Esophagus squamous epithelium (tissue), 5 donors: ENCODE measurements around the gene CES1. TPM values are rescaled to one million over a fixed set of nuclear protein-coding genes. Genes with fewer than 3 reads are reported as not detected.

Source experiments
- DNase-seq: peaks from one replicate; lab custom pipeline; 2025; lab: John Stamatoyannopoulos, UW
- H3K27ac ChIP-seq, 4 donors: fragments of 200-600 bp; sonication (generic); one replicate each; pipeline ENCODE4 v1.5.1; 2016 to 2019; ENCODE audit warnings: mild to moderate bottlenecking in 1 of 4
- H3K27me3 ChIP-seq, 4 donors: fragments of 200-600 bp; sonication (generic); 1 replicate in 3 of 4; 2 replicates in 1 of 4; pipeline versions ENCODE4 v1.5.1 to v1.6.0; 2017 to 2021; ENCODE audit warnings: antibody characterized with exemption in 1 of 4
- H3K36me3 ChIP-seq, 3 donors: fragments of 200-600 bp; sonication (generic); one replicate each; pipeline ENCODE4 v1.5.1; 2016 to 2019
- H3K4me1 ChIP-seq, 3 donors: fragments of 200-600 bp; sonication (generic); one replicate each; pipeline ENCODE4 v1.5.1; 2017 to 2019
- H3K4me3 ChIP-seq, 4 donors: fragments of 200-600 bp; sonication (generic); 1 replicate in 3 of 4; 2 replicates in 1 of 4; pipeline ENCODE4 v1.5.1; 2016 to 2019; ENCODE audit warnings: mild to moderate bottlenecking in 2 of 4, moderate library complexity in 1 of 4
- H3K9me3 ChIP-seq, 3 donors: fragments of 200-600 bp; sonication (generic); one replicate each; pipeline ENCODE4 v1.5.1; 2016 to 2019
- POLR2A ChIP-seq, 4 donors: fragments of 450-650 bp; IDR thresholded peaks; one replicate each; pipeline ENCODE4 v1.6.1; 2017; ENCODE audit warnings: antibody characterized with exemption in 4 of 4, mild to moderate bottlenecking in 4 of 4, moderate library complexity in 3 of 4
- WGBS, 2 donors: methylation state at CpG; one replicate each; pipeline ENCODE4 v1.1.5; 2018; 5-methylcytosine and 5-hydroxymethylcytosine counted together
- intact Hi-C: fragments of 100-400 bp; cut with DNase I; formaldehyde crosslinking; loops from one replicate; pipeline ENCODE4 v1.15.0; 2022
- total RNA-seq, 4 donors: library from RNA; depleted of rRNA; stranded (reverse); fragments of >200 nt; gene quantifications; one replicate each; pipeline ENCODE4 v1.1.0, GENCODE V29; 2016
- TF ChIP-seq, protein P1 (sequence below), 6 experiments: fragments of 450-650 bp in 4 of 6; fragments of 200-600 bp in 2 of 6; sonication (generic) in 2 of 6; IDR thresholded peaks; one replicate each; pipeline ENCODE4 v1.5.1; 2016 to 2019; ENCODE audit warnings: antibody characterized with exemption in 6 of 6, mild to moderate bottlenecking in 4 of 6, moderate library complexity in 4 of 6
- donor health status: DM: yes; HTN: yes; CAD: no.

Gene CES1
- total RNA-seq, result 100 to 1,000 TPM in 1 of 4 donors, 10 to 100 TPM in 1, 1 to 10 TPM in 1, under 1 TPM in 1; 0.88 to 181 (median 6.7) TPM

DNA sequence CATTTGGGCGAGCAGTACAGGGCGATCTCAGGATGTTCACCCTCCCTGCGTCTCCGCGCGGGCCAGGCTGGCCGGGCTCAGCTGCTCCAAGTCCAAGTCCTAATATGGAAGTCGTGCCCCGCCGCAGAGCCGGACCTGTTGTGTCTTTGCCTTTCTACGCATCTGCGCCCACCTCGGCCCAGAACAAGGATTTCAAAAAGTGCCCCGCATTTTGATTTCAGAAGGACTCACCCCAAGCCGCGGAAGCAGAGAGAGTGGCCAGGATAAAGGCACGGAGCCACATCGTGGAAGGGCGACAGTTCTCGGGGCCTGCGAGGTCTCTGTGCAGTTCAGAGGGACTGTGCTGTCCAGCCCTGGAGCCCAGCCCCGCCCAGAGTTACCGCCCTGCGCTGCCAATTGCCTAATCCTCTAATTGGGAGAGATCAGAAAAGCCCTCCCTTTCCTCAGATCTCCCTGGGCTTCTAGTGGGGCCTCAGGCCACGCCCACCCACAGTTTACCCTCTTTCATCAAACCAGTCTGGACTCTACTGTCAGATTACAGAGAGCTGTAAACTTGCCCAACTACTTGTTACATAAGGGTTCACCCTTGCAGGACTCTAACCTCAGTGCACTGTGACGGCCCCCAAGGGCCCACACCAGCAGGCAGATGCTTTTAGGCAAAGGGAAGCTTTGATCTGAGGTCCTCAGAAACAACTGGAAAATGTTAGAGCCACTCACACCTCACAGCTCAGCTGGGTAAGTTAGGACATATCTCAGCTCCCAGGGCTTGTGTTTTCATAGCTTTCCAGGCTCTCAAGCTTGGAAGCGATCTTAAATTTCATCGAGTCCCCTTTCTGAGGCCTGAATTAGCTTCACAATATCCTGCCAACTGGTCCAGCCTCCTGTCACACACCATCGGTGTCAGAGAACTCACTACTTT, at the start of gene CES1:
TSS of gene CES1 (minus strand) at position 324 of the 919 bp plus-strand sequence. CDS start at position 283, 41 bp downstream.
- 61 to 78% methylated on average over 7 to 18 of the region's 30 CpGs for WGBS, 2 donors
- TF ChIP-seq, protein P1, sequence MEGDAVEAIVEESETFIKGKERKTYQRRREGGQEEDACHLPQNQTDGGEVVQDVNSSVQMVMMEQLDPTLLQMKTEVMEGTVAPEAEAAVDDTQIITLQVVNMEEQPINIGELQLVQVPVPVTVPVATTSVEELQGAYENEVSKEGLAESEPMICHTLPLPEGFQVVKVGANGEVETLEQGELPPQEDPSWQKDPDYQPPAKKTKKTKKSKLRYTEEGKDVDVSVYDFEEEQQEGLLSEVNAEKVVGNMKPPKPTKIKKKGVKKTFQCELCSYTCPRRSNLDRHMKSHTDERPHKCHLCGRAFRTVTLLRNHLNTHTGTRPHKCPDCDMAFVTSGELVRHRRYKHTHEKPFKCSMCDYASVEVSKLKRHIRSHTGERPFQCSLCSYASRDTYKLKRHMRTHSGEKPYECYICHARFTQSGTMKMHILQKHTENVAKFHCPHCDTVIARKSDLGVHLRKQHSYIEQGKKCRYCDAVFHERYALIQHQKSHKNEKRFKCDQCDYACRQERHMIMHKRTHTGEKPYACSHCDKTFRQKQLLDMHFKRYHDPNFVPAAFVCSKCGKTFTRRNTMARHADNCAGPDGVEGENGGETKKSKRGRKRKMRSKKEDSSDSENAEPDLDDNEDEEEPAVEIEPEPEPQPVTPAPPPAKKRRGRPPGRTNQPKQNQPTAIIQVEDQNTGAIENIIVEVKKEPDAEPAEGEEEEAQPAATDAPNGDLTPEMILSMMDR (IDR thresholded peaks at IDR 0.05), result no peak
- TF ChIP-seq POLR2A (IDR thresholded peaks at IDR 0.05), result no peak
- H3K9me3 ChIP-seq, result no peaks in the 10 kb centered on the region
- intact Hi-C loops, result no loop called here
- H3K27me3 ChIP-seq, result peaks cover 0 to 17% (median 0%) of the 10 kb centered on the region in 4 donors
- H3K36me3 ChIP-seq, result no peaks in the 10 kb centered on the region
- peak within 1 kb of the TSS in 2 of 4 donors; percentile 44 to 58 for H3K27ac ChIP-seq
- no peak for DNase-seq
- peak within 1 kb of the TSS in 3 of 4 donors; percentile 6 to 33 (median 21) for H3K4me3 ChIP-seq
- peaks cover 5 to 27% (median 19%) of the 10 kb centered on the region in 3 donors for H3K4me1 ChIP-seq

DNA sequence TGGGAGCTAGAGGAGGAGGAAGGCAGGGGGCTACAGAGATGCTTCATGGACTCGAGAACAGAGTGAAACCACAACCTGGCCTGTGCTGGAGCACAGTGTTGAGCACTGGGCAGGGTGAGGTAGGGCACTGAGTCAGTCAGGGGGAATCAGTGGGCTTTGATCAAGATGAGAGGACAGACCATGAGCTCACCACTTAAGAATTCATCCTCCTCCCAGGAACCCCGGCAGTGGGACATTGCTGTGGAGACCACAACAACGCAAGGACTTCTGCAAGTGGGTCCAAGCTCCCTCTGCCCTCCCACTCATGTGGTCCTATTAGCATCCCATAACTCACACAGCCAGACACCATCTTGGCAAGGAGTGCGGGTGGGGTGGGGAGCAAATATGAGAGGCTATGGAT, 44.0 kb upstream of the CES1 start:
- H3K27ac ChIP-seq, result no peak overlapping the region
- WGBS, 2 donors, result 43 to 49% methylated on average over 3 to 4 of the region's 4 CpGs
- H3K4me1 ChIP-seq, result no peaks in the 10 kb centered on the region
- no peaks in the 10 kb centered on the region for H3K9me3 ChIP-seq
- H3K27me3 ChIP-seq, result peaks cover 0 to 20% (median 0%) of the 10 kb centered on the region in 4 donors
- H3K4me3 ChIP-seq, result no peak overlapping the region
- H3K36me3 ChIP-seq, result no peaks in the 10 kb centered on the region
- DNase-seq, result no peak
- TF ChIP-seq, protein P1 (IDR thresholded peaks at IDR 0.05), result no peak
- no peak for TF ChIP-seq POLR2A (IDR thresholded peaks at IDR 0.05)
- intact Hi-C loops, result no loop called here

DNA sequence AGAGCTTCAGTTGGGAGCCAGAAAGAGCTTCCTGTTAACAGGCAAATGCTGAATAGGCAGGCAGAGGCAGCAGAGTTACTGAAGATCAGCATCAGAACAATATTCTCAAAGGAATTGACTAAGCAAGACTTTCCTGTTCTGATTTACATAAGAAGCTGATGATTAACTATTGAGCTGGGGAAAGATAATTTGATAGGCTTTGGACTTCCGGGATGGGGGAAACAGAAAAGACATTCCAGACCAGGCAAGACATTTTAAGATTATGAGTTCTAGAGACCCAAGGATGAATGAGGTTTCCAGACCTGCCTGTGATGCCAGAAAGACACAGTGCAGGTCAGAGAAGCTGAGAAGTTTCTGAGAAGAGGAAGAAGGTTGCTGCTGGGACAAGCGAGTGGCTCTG, 42.4 kb upstream of the CES1 start, which contains the start of gene CES5A:
TSS of gene CES5A (minus strand) at position 101 of the 400 bp plus-strand sequence. CDS start 152 bp downstream, outside the sequence.
- peaks cover 0 to 19% (median 0%) of the 10 kb centered on the region in 4 donors for H3K27me3 ChIP-seq
- TF ChIP-seq, protein P1 (IDR thresholded peaks at IDR 0.05), result no peak
- no peak for TF ChIP-seq POLR2A (IDR thresholded peaks at IDR 0.05)
- 64% methylated on average over 1 to 2 of the region's 2 CpGs for WGBS, 2 donors

DNA sequence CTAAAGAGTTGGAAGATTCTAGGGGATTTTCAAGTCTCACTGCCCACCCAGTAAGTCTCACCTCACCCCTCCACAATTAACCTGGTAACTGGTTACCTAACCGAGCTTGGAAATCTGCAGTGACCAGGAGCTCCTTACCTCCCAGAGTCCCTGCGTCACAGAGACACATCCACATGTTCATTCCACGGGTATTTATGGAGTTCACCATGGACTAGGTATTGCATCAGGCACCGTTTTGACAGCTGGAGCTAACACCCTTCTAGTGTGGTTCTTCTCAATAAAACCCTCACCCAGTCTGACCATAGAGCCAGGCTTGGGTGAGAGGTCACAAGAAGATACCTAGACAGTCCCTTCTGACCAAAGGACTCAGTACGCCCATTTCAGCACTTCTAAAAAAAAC, 40.2 kb upstream of the CES1 start:
- no peaks in the 10 kb centered on the region for H3K4me1 ChIP-seq
- no peaks in the 10 kb centered on the region for H3K36me3 ChIP-seq
- H3K9me3 ChIP-seq, result no peaks in the 10 kb centered on the region
- no peak overlapping the region for H3K4me3 ChIP-seq
- no peak for DNase-seq
- TF ChIP-seq, protein P1 (IDR thresholded peaks at IDR 0.05), result no peak
- TF ChIP-seq POLR2A (IDR thresholded peaks at IDR 0.05), result no peak
- H3K27me3 ChIP-seq, result peaks cover 0 to 15% (median 0%) of the 10 kb centered on the region in 4 donors
- no peak overlapping the region for H3K27ac ChIP-seq
- intact Hi-C loops, result no loop called here
- 81 to 87% methylated on average over 4 to 5 of the region's 5 CpGs for WGBS, 2 donors

More for the DNA sequence above, 42.4 kb upstream of the CES1 start, which contains the start of gene CES5A:
- Histone ChIP-seq H3K36me3 (no peaks in the 10 kb centered on the region), H3K27ac (no peak within 1 kb of the TSS), H3K4me1 (no peaks in the 10 kb centered on the region), H3K4me3 (no peak within 1 kb of the TSS), H3K9me3 (no peaks in the 10 kb centered on the region)
- no peak for DNase-seq
- intact Hi-C loops, result no loop called here

DNA sequence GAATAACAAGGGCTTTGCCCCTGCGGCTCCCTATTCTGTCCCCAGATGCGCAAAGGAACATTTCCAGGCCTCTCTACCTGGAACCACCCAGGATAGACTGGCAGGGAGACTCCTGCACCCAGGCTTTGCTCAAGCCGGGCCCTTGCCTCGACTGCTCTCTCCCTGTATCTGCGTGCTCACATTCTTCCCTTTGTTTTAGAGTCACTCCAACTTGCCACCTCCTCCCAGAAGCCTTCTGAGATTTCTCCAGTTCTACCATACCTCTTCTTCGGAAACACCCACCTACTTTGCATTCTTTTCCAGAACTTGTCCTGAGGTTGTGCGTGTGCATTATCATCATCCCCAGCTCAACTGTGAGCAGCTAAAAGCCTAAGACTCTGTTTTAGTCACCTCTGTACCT, 39.2 kb upstream of the CES1 start:
- intact Hi-C loops, result no loop called here
- 76 to 94% methylated on average over 6 to 7 of the region's 7 CpGs for WGBS, 2 donors
- TF ChIP-seq, protein P1 (IDR thresholded peaks at IDR 0.05), result no peak
- TF ChIP-seq POLR2A (IDR thresholded peaks at IDR 0.05), result no peak

More for the DNA sequence above, 39.2 kb upstream of the CES1 start:
- no peak for DNase-seq
- Histone ChIP-seq H3K36me3 (no peaks in the 10 kb centered on the region), H3K9me3 (no peaks in the 10 kb centered on the region), H3K4me3 (no peak overlapping the region), H3K27me3 (peaks cover 0 to 15% (median 0%) of the 10 kb centered on the region in 4 donors), H3K4me1 (no peaks in the 10 kb centered on the region), H3K27ac (no peak overlapping the region)
